WTC11 (cell line): Measurements from ENCODE around the gene TSPAN17. TPM values are rescaled to one million over a fixed set of nuclear protein-coding genes. Genes with fewer than 3 reads are reported as not detected.

ENCODE experiments used
- ATAC-seq: fragments of 200-7000 bp; cut with Tn5 transposase; 2 replicates; pipeline ENCODE4 v1.10.0; 2021; ENCODE audit warnings: mild to moderate bottlenecking, moderate library complexity
- CTCF ChIA-PET: fragments of 300-600 bp; sonication (Branson Sonifier 250); formaldehyde crosslinking; loops from one replicate; lab custom pipeline; 2021; ENCODE audit warnings: antibody characterized with exemption; lab: Charles Lee
- POLR2A ChIA-PET: fragments of 350-600 bp; sonication (Branson Sonifier 250); formaldehyde crosslinking; loops from one replicate; lab custom pipeline; 2021; ENCODE audit warnings: antibody characterized with exemption; lab: Charles Lee
- DNase-seq: peaks from one replicate; pipeline ENCODE4 v3.0.0; 2021; ENCODE audit warnings: low spot score
- H3K27ac Mint-ChIP-seq: 2 replicates; pipeline ENCODE4 v1.8.0; 2021; ENCODE audit warnings: mixed read lengths
- H3K27me3 Mint-ChIP-seq: 2 replicates; pipeline ENCODE4 v1.8.0; 2021; ENCODE audit warnings: low read depth, mild to moderate bottlenecking, moderate library complexity, mixed read lengths
- H3K36me3 Mint-ChIP-seq: 2 replicates; pipeline ENCODE4 v1.8.0; 2021; ENCODE audit warnings: mixed read lengths
- H3K4me1 Mint-ChIP-seq: 2 replicates; pipeline ENCODE4 v1.8.0; 2022; ENCODE audit warnings: mixed read lengths
- H3K4me3 Mint-ChIP-seq: 2 replicates; pipeline ENCODE4 v1.8.0; 2021; ENCODE audit warnings: mild to moderate bottlenecking, moderate library complexity, mixed read lengths
- H3K9me3 Mint-ChIP-seq: 2 replicates; pipeline ENCODE4 v1.8.0; 2021; ENCODE audit warnings: mixed read lengths
- EMX1 ChIP-seq: fragments of 250-450 bp; sonication (Bioruptor Pico); IDR thresholded peaks from 2 replicates; pipeline ENCODE4 v1.8.0; 2021; ENCODE audit warnings: mild to moderate bottlenecking
- FOXJ3 ChIP-seq: sonication (generic); formaldehyde crosslinking; IDR thresholded peaks from 2 replicates; pipeline ENCODE4 v1.9.0; 2021; ENCODE audit warnings: missing genetic modification reagents, mild to moderate bottlenecking, borderline replicate concordance
- FOXK1 ChIP-seq: sonication (generic); formaldehyde crosslinking; IDR thresholded peaks from 2 replicates; pipeline ENCODE4 v1.8.0; 2022; ENCODE audit warnings: mild to moderate bottlenecking, moderate library complexity, missing genetic modification reagents
- GTF2I ChIP-seq: fragments of 250-450 bp; sonication (Bioruptor Pico); conservative IDR thresholded peaks from 2 replicates; pipeline ENCODE4 v1.4.0; 2021; ENCODE audit warnings: mild to moderate bottlenecking
- HMGXB4 ChIP-seq: sonication (generic); formaldehyde crosslinking; IDR thresholded peaks from 2 replicates; pipeline ENCODE4 v1.8.1; 2023; ENCODE audit warnings: mild to moderate bottlenecking, moderate library complexity, missing genetic modification reagents
- IRF2 ChIP-seq: sonication (generic); formaldehyde crosslinking; IDR thresholded peaks from 2 replicates; pipeline ENCODE4 v1.8.0; 2022; ENCODE audit warnings: low read depth, missing genetic modification reagents, borderline replicate concordance
- JAZF1 ChIP-seq: fragments of 250-450 bp; sonication (Bioruptor Pico); IDR thresholded peaks from 2 replicates; pipeline ENCODE4 v1.9.0; 2021; ENCODE audit warnings: moderate library complexity, mild to moderate bottlenecking, inconsistent platforms
- KAT7 ChIP-seq: sonication (generic); formaldehyde crosslinking; IDR thresholded peaks from 2 replicates; pipeline ENCODE4 v1.8.1; 2023; ENCODE audit warnings: missing genetic modification reagents, mild to moderate bottlenecking, borderline replicate concordance
- MYBL2 ChIP-seq: sonication (generic); formaldehyde crosslinking; IDR thresholded peaks from 2 replicates; pipeline ENCODE4 v1.8.1; 2023; ENCODE audit warnings: mild to moderate bottlenecking, moderate library complexity, missing genetic modification reagents
- NFE2L1 ChIP-seq: sonication (generic); formaldehyde crosslinking; IDR thresholded peaks from 2 replicates; pipeline ENCODE4 v1.8.1; 2023; ENCODE audit warnings: missing genetic modification reagents
- OVOL2 ChIP-seq: fragments of 250-450 bp; sonication (Bioruptor Pico); IDR thresholded peaks from 2 replicates; pipeline ENCODE4 v1.9.0; 2021; ENCODE audit warnings: mild to moderate bottlenecking, borderline replicate concordance
- SMAD4 ChIP-seq: sonication (generic); formaldehyde crosslinking; IDR thresholded peaks from 2 replicates; pipeline ENCODE4 v1.8.0; 2022; ENCODE audit warnings: mild to moderate bottlenecking, missing genetic modification reagents
- ZBTB43 ChIP-seq: sonication (generic); formaldehyde crosslinking; IDR thresholded peaks from 2 replicates; pipeline ENCODE4 v1.8.1; 2023; ENCODE audit warnings: mild to moderate bottlenecking, missing genetic modification reagents
- ZNF423 ChIP-seq: fragments of 250-450 bp; sonication (Bioruptor Pico); IDR thresholded peaks from 2 replicates; pipeline ENCODE4 v2.1.2; 2022; ENCODE audit warnings: mild to moderate bottlenecking, moderate library complexity
- total RNA-seq: library from RNA; stranded (reverse); gene quantifications from 3 replicates; pipeline ENCODE4 v1.2.3, GENCODE V29; 2021
- TF ChIP-seq, protein P1 (sequence below): sonication (generic); formaldehyde crosslinking; IDR thresholded peaks from 2 replicates; pipeline ENCODE4 v1.8.1; 2023; ENCODE audit warnings: mild to moderate bottlenecking, missing genetic modification reagents, moderate library complexity
- TF ChIP-seq, protein P2 (sequence below): fragments of 250-450 bp; sonication (Bioruptor Pico); IDR thresholded peaks from 2 replicates; pipeline ENCODE4 v2.1.2; 2022; ENCODE audit warnings: mild to moderate bottlenecking, moderate library complexity

The TSPAN17 gene
- total RNA-seq, 1 experiment from 2014 or later = 47.8 TPM

DNA sequence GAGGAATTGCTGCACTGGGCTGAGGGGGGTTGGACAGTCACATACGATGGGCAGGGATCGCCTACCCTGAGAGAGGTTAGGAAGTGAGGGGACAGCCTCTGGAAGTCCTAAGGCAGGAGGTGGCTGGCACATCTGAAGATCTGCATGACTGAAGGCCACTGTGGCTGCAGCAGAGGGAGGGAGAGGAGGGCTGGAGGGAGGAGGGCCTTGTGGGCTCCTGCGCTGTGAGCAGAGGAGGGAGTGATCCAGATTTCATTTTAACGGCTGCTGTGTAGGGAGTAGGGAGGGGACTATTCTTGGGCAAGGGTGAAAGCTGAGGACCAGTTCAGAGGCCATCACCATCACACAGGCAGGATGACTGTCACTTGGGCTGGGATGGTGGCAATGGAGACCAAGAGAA lies 9.7 kb upstream of the TSPAN17 start:
- H3K4me3 Mint-ChIP-seq = no peak overlapping the region
- DNase-seq (no peak), ATAC-seq (peak; percentile 30; the same call in 1 of the 2 replicates)
- H3K9me3 Mint-ChIP-seq = peaks cover 7% of the 10 kb centered on the region
- H3K36me3 Mint-ChIP-seq = no peaks in the 10 kb centered on the region
- H3K27ac Mint-ChIP-seq = no peak overlapping the region
- H3K4me1 Mint-ChIP-seq = peaks cover 38% of the 10 kb centered on the region
- no peak for TF ChIP-seq ZBTB43 (CRISPR knock-in tag)
- TF ChIP-seq JAZF1 = no peak
- no peak for TF ChIP-seq NFE2L1 (CRISPR knock-in tag)
- TF ChIP-seq, protein P1, sequence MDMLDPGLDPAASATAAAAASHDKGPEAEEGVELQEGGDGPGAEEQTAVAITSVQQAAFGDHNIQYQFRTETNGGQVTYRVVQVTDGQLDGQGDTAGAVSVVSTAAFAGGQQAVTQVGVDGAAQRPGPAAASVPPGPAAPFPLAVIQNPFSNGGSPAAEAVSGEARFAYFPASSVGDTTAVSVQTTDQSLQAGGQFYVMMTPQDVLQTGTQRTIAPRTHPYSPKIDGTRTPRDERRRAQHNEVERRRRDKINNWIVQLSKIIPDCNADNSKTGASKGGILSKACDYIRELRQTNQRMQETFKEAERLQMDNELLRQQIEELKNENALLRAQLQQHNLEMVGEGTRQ (CRISPR knock-in tag) = no peak
- no peak for TF ChIP-seq KAT7
- TF ChIP-seq HMGXB4 (CRISPR knock-in tag) = no peak
- no peak for TF ChIP-seq OVOL2
- TF ChIP-seq FOXK1 (CRISPR knock-in tag) = no peak
- CTCF ChIA-PET = interaction anchor here (1.0 kb wide), 1 partner anchor 190 kb away, joined by 3 read pairs; no protein-coding TSS in a partner anchor
- H3K27me3 Mint-ChIP-seq = peaks cover 24% of the 10 kb centered on the region
- POLR2A ChIA-PET = no interaction called here

DNA sequence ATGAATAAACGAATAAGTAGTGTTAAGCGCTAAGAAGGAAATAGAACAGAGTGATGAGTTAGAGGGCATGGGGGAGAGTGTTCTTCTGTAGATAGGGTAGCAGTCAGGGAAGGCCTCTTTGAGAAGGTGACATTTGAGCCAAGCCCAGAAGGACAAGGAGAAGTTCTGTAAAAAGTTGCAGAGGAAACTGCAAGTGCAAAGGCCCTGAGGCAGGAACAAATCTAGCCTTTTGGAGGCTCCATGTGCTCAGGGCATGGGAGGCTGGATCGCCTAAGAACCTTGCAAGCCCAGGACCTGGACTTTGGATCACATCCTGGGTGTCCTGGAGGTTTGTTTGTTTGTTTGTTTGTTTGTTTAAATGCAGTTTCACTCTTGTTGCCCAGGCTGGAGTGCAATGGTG lies 8.8 kb upstream of the TSPAN17 start:
- H3K9me3 Mint-ChIP-seq = peaks cover 7% of the 10 kb centered on the region
- no peak overlapping the region for H3K4me3 Mint-ChIP-seq
- ChIA-PET CTCF (interaction anchor here (1.0 to 1.7 kb wide), 2 partner anchors 22 to 191 kb away, joined by 3 to 6 read pairs; no protein-coding TSS in a partner anchor), POLR2A (no interaction called here)
- TF ChIP-seq SMAD4 = no peak
- TF ChIP-seq IRF2 = no peak
- TF ChIP-seq GTF2I = 0 out of 2 replicates have a peak, but pooled peaks have one; percentile 26
- TF ChIP-seq, protein P2, sequence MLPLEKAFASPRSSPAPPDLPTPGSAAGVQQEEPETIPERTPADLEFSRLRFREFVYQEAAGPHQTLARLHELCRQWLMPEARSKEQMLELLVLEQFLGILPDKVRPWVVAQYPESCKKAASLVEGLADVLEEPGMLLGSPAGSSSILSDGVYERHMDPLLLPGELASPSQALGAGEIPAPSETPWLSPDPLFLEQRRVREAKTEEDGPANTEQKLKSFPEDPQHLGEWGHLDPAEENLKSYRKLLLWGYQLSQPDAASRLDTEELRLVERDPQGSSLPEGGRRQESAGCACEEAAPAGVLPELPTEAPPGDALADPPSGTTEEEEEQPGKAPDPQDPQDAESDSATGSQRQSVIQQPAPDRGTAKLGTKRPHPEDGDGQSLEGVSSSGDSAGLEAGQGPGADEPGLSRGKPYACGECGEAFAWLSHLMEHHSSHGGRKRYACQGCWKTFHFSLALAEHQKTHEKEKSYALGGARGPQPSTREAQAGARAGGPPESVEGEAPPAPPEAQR (CRISPR knock-in tag) = no peak
- no peak for TF ChIP-seq FOXJ3 (CRISPR knock-in tag)
- TF ChIP-seq EMX1 = no peak
- DNase-seq (no peak), ATAC-seq (no peak)
- H3K4me1 Mint-ChIP-seq = peaks cover 41% of the 10 kb centered on the region
- H3K27me3 Mint-ChIP-seq = peaks cover 19% of the 10 kb centered on the region
- no peaks in the 10 kb centered on the region for H3K36me3 Mint-ChIP-seq
- H3K27ac Mint-ChIP-seq = no peak overlapping the region

- ATAC-seq = no peak
- ChIA-PET POLR2A (interaction anchor here (0.9 kb wide), 1 partner anchor 812 kb away, joined by 3 read pairs; no protein-coding TSS in a partner anchor), CTCF (interaction anchor here (0.9 to 1.7 kb wide), 2 partner anchors 9 to 22 kb away, joined by 5 to 6 read pairs; partner anchors contain the start of genes EIF4E1B and SNCB)
- 0 out of 2 replicates have a peak, but pooled peaks have one; percentile 23 for TF ChIP-seq ZNF423 (CRISPR knock-in tag)
- TF ChIP-seq MYBL2 (CRISPR knock-in tag) = no peak
- peaks cover 37% of the 10 kb centered on the region for H3K4me1 Mint-ChIP-seq
- no peaks in the 10 kb centered on the region for H3K36me3 Mint-ChIP-seq
- DNase-seq = no peak
- no peak overlapping the region for H3K4me3 Mint-ChIP-seq
- peaks cover 7% of the 10 kb centered on the region for H3K9me3 Mint-ChIP-seq
- H3K27ac Mint-ChIP-seq = no peak overlapping the region
- peaks cover 19% of the 10 kb centered on the region for H3K27me3 Mint-ChIP-seq
Observed at GRCh38 chr5:176639208-176639607, 8.1 kb upstream of the TSPAN17 start.
